NCI-H1417 treated with DMSO at 0.1 percent for 48 hours (cell line): ENCODE measurements around the gene RLN3.

ENCODE experiments used
- DNase-seq: peaks from one replicate; lab custom pipeline; 2025; lab: John Stamatoyannopoulos, UW

The RLN3 gene

DNA sequence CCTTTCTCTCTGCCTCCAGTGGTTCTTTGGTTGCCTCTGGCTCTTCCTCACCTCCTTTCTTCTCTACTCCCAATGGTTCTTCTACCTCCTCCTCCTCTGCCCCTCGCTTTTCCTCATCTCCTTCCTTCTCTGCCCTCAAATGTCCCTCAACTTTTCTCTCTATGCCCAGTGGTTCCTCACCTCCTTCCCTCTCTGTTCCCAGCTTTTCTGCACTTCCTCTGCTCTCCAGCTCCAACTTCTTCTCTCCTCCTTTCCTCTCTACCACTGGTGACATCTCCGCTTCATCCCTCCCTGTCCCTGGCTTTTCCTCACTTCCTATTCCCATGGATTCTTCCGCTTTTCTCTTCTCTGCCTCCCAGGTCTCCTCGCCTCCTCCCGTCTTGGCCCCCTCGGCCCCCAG, 26.2 kb downstream of the RLN3 start:
- no peak for DNase-seq

DNA sequence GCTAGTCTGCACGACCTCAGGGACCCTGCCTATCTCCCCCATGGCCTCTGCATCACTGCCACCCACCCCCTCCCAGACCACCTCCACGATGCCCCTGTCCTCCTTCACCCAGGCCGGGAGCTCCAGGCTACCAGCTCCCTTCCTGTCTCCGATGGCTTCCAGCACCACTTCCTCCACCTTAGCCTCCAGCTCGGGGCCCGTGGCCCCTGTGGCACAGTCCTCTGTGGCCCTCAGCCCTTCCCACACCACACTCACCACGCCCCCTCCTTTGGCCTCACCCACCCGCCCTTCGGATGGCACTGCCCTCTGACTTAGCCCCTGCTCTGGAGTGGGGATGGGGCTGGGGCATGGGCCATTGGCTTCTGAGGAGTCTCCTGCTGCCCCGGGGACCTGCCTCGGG, 26.8 kb downstream of the RLN3 start:
- no peak for DNase-seq

DNA sequence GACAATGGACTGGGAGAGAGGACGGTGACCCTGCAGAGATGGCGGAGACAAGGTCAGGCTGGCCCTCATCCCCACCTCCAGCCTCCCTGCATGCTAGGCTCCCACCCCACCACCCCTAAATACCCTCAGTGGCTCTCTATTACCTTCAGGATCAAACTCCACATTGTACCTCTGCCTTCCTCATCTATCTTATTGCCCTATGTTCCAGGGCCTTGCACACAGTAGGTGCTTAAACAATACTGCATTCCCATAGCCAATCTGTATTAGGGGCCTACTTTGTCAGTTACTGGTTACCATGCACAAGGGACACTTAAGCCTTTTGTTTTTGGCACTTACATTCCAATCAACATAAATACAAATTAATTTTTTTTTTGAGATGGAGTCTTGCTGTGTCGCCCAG, 27.4 kb downstream of the RLN3 start:
- DNase-seq, result no peak

DNA sequence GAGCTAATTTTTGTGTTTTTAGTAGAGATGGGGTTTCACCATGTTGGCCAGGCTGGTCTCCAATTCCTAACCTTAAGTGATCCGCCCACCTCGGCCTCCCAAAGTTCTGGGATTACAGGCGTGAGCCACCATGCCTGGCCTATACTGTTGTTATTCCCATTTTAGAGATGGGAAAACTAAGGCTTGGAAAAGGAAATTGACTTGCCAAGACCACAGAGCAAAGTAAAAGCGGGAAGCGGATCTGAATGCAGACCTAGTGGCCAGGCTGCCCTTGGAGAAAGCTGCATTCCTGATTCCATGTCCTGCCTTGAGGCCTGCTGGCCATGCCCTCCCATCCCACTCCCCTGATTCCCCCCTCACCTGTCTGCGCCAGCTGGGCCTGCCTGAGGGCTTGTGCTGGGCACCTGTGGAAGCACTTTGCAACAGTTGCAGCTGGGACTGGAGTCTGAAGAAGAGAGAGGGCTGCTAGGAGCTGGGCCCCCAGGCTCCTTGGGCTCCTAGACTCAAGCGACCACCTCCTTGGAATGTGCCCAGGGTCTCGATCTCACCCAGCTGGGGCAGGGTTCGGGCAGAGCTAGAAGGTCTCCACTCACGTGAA, 28.2 kb downstream of the RLN3 start:
- no peak for DNase-seq

DNA sequence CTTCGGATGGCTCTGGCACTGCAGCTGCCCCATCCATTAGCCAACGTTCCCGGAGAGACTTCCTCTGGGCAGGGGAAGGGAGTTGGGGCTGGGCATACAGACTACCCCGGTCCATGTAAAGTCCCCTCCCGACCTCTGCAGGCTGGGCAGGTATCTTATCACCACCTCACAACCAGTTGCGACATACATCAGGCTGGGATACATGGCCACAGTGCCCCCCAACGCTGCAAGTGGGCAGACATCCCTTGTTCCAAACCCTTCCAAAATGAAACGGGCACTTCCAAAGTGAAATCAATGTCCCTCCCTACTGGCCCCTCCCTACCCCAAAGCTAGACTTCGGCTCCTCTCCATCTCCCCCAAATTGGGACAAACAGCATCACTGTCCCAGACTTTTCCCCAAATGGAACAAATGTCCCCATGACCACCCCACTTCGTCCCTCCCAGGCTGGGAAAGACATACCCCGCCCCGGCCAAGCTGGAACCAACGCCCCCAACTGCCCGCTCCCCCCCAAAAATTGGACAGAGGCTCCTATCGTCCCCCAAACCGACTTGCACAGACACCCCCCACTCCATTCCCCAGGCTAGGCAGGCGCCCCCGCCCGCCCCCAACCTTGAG, 28.9 kb downstream of the RLN3 start:
- no peak for DNase-seq

GRCh38 chr19:14058182-14059092, 30.5 kb downstream of the RLN3 start:
- no peak for DNase-seq

DNA sequence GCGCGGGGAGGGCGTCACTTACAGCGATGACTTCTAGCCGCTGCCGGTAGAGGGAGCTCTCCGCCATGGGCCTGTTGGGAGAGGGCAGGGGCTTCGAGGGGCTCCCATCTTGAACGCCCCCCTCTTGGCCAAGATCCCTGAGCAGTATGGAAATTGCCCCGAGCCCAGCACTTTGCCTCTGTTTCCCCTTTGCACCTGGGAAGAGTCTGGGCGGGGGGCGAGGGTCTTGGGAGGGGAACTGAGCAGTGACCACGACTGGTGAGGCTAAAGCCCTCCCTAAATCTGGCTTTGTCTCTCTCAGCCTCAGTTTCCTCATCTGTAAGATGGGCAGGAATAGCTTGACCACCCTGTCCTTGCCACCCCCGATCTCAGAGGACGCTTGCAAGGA, 31.1 kb downstream of the RLN3 start:
- DNase-seq, result no peak

- no peak for DNase-seq
These were observed 31.8 kb downstream of the RLN3 start for GRCh38 chr19:14059652-14060155.

GRCh38 chr19:14061081-14061749, 33.3 kb downstream of the RLN3 start:
- no peak for DNase-seq

- DNase-seq, result no peak
These were observed 34.0 kb downstream of the RLN3 start, which contains the start of gene PALM3 for GRCh38 chr19:14061751-14062557. Gene PALM3, minus strand, starts transcription at chr19:14062076. Its CDS starts 96 bp downstream, at chr19:14061980.

GRCh38 chr19:14062558-14062855, 34.6 kb downstream of the RLN3 start:
- no peak for DNase-seq

- DNase-seq, result no peak
These were observed 35.2 kb downstream of the RLN3 start for GRCh38 chr19:14063105-14063504.

DNA sequence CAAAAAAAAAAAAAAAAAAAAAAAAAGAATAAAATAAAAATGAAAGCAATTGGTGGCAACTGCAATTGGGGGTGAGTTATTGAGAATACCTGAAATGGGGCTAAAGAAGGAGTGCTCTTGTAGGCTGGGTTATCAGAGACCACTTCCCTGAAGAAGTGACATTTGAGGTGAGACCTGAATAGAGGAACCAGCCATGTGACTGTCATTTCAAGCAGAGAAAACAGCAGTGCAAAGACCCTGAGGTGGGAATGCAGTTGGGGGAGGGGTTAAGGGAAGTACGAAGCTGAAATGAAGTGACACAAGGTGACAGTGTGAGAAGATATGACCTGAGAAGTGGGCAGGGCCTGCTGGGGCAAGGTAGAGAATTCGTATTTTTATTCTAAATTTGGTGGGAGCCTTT, 38.2 kb downstream of the RLN3 start:
- DNase-seq, result no peak

GRCh38 chr19:14070268-14071050, 42.5 kb downstream of the RLN3 start:
- DNase-seq, result no peak

- DNase-seq, result no peak
These were observed 44.8 kb downstream of the RLN3 start, which contains the start of gene MISP3 for GRCh38 chr19:14072535-14073260. Gene MISP3, plus strand, starts transcription at chr19:14072786. Its CDS starts 524 bp downstream, at chr19:14073310.

DNA sequence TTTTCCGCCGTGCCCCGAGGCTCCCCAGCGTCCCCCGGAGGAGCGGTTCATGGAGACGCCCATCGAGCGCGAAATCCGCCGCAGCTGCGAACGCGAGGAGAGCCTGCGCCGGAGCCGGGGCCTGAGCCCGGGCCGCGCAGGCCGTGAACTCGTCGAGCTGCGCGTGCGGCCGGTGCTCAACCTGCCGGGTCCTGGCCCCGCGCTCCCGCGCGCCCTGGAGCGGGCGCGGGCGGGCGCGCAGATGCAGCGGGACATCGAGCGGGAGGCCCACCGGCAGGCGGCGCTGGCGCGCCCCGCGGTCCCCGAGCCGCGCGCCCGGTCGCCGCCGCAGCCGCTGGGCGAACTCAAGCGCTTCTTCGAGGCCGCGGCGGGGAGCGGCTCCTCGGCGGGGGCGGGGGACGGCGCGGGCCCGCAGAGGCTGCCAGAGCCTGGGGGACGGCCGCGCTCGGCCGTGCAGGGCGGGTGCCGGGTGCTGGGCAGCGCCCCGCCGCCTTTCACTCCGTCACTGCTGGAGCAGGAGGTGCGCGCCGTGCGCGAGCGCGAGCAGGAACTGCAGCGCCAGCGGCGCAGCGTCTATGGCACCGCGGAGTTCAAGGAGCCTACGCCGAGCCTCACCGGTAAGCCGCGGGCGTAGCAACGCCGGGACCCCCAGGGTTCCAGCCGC, 45.4 kb downstream of the RLN3 start:
- no peak for DNase-seq

GRCh38 chr19:14073925-14074838, 46.2 kb downstream of the RLN3 start:
- DNase-seq, result no peak

GRCh38 chr19:14078411-14078810, 50.5 kb downstream of the RLN3 start:
- DNase-seq, result no peak
